HCT116 (cell line): ENCODE measurements around the gene VWA5B1. TPM values are rescaled to one million over a fixed set of nuclear protein-coding genes. Genes with fewer than 3 reads are reported as not detected.

Experiments used
- ATAC-seq: fragments of 200-7000 bp; cut with Tn5 transposase; 2 replicates; pipeline ENCODE4 v1.9.1; 2020; ENCODE audit warnings: mild to moderate bottlenecking, moderate library complexity
- BruUV-seq: library from RNA; stranded (reverse); fragments of 400-500 nt; replicated peaks from 2 replicates; lab custom pipeline; 2021; lab: Mats Ljungman, UMichigan
- CTCF ChIA-PET: fragments of 300-600 bp; sonication (Branson Sonifier 250); formaldehyde crosslinking; loops from one replicate; lab custom pipeline; 2021; ENCODE audit warnings: antibody characterized with exemption; lab: Charles Lee
- POLR2A ChIA-PET: fragments of 300-600, 350-600 bp; sonication (Branson Sonifier 250); formaldehyde crosslinking; loops from one replicate; lab custom pipeline; 2021; ENCODE audit warnings: antibody characterized with exemption; lab: Charles Lee
- RAD21 ChIA-PET, 2 experiments: fragments of 300-600 bp; sonication (Branson Sonifier 250); formaldehyde crosslinking; loops; one replicate each; lab custom pipeline; 2023; ENCODE audit warnings: low total read pairs in 2 of 2; ENCODE audit not compliant: uncharacterized antibody in 2 of 2, unreplicated experiment in 2 of 2, low non-redundant PET in 1 of 2; lab: Charles Lee
- DNase-seq: peaks from one replicate; pipeline ENCODE4 v3.0.0-alpha.2; 2010; ENCODE audit warnings: low read depth, low spot score
- H2AFZ ChIP-seq: fragments of 200-600 bp; shearing (Covaris generic), sonication (generic); 2 replicates; pipeline ENCODE4 v1.6.1; 2017; ENCODE audit warnings: low read depth, mixed run types, mixed read lengths, antibody characterized with exemption, low read length; ENCODE audit not compliant: poor library complexity, severe bottlenecking
- H3K27ac ChIP-seq: 2 replicates; pipeline ENCODE4 v1.5.1; 2012; ENCODE audit warnings: low read depth, low read length
- H3K27me3 ChIP-seq: fragments of 200-600 bp; sonication (generic); 2 replicates; pipeline ENCODE4 v1.6.1; 2016; ENCODE audit warnings: mixed run types, low read length, mixed read lengths; ENCODE audit not compliant: insufficient read depth
- H3K36me3 ChIP-seq, 2 experiments: fragments of 200-500 bp in 1 of 2; fragments of 200-600 bp in 1 of 2; sonication (Bioruptor generic) in 1 of 2; sonication (generic) in 1 of 2; 2 replicates each; pipeline versions ENCODE4 v1.5.1 to v1.6.1; 2014 to 2016; ENCODE audit warnings: low read length in 2 of 2, inconsistent platforms in 1 of 2, mixed read lengths in 1 of 2, mixed run types in 1 of 2; ENCODE audit not compliant: insufficient read depth in 2 of 2, control insufficient read depth in 1 of 2
- H3K4me1 ChIP-seq, 2 experiments: fragments of 200-600 bp in 1 of 2; sonication (generic) in 1 of 2; 2 replicates each; pipeline versions ENCODE4 v1.5.1 to v1.6.1; 2012 to 2017; ENCODE audit warnings: low read length in 2 of 2, inconsistent platforms in 1 of 2, mild to moderate bottlenecking in 1 of 2, mixed read lengths in 1 of 2, mixed run types in 1 of 2, moderate library complexity in 1 of 2; ENCODE audit not compliant: insufficient read depth in 2 of 2, control insufficient read depth in 1 of 2
- H3K4me2 ChIP-seq: fragments of 200-600 bp; sonication (generic); 2 replicates; pipeline ENCODE4 v1.6.1; 2017; ENCODE audit warnings: mixed run types, low read length, mixed read lengths
- H3K4me3 ChIP-seq, 2 experiments: fragments of 200-600 bp in 1 of 2; sonication (generic) in 1 of 2; replicated peaks in 1 of 2; 2 replicates each; pipeline ENCODE4 v1.5.1; 2011 to 2016; ENCODE audit warnings: low read length in 2 of 2, control low read depth in 1 of 2, low read depth in 1 of 2, mild to moderate bottlenecking in 1 of 2, mixed read lengths in 1 of 2, mixed run types in 1 of 2
- H3K79me2 ChIP-seq: fragments of 200-600 bp; sonication (generic); 2 replicates; pipeline ENCODE4 v1.6.1; 2017; ENCODE audit warnings: mild to moderate bottlenecking, mixed run types, low read length, moderate library complexity, mixed read lengths; ENCODE audit not compliant: insufficient read depth
- H3K9ac ChIP-seq: fragments of 200-600 bp; sonication (generic); 2 replicates; pipeline ENCODE4 v1.6.1; 2016; ENCODE audit warnings: low read length, mixed read lengths
- H3K9me2 ChIP-seq: fragments of 200-600 bp; sonication (generic), shearing (Covaris generic); 2 replicates; pipeline ENCODE4 v1.6.1; 2017; ENCODE audit warnings: mixed run types, mild to moderate bottlenecking, moderate library complexity; ENCODE audit not compliant: insufficient read depth
- H3K9me3 ChIP-seq, 2 experiments: fragments of 200-500 bp in 1 of 2; fragments of 200-600 bp in 1 of 2; sonication (Bioruptor generic) in 1 of 2; sonication (generic) in 1 of 2; 2 replicates each; pipeline ENCODE4 v1.6.1; 2014 to 2017; ENCODE audit warnings: low read length in 2 of 2, mixed read lengths in 2 of 2, inconsistent platforms in 1 of 2, low read depth in 1 of 2, mild to moderate bottlenecking in 1 of 2, mixed run types in 1 of 2, moderate library complexity in 1 of 2; ENCODE audit not compliant: control insufficient read depth in 1 of 2, insufficient read depth in 1 of 2
- H4K20me1 ChIP-seq: fragments of 200-600 bp; sonication (generic), shearing (Covaris generic); 2 replicates; pipeline ENCODE4 v1.6.1; 2017; ENCODE audit warnings: mixed run types, mild to moderate bottlenecking, moderate library complexity; ENCODE audit not compliant: insufficient read depth
- ATF3 ChIP-seq: IDR thresholded peaks from 2 replicates; pipeline ENCODE4 v1.6.1; 2012
- CEBPB ChIP-seq: IDR thresholded peaks from 2 replicates; pipeline ENCODE4 v1.6.1; 2012; ENCODE audit warnings: low read depth
- ELF1 ChIP-seq: IDR thresholded peaks from 2 replicates; pipeline ENCODE4 v1.6.1; 2012; ENCODE audit warnings: low read depth, borderline replicate concordance
- EZH2 ChIP-seq: fragments of 200-600 bp; sonication (generic); IDR thresholded peaks from 2 replicates; pipeline ENCODE4 v1.6.1; 2017; ENCODE audit warnings: antibody characterized with exemption, mixed run types
- EZH2phosphoT487 ChIP-seq: fragments of 200-600 bp; IDR thresholded peaks from 2 replicates; pipeline ENCODE4 v1.6.1; 2018; ENCODE audit warnings: antibody characterized with exemption, borderline replicate concordance
- JUND ChIP-seq: IDR thresholded peaks from 2 replicates; pipeline ENCODE4 v1.6.1; 2012
- POLR2A ChIP-seq: IDR thresholded peaks from 2 replicates; pipeline ENCODE4 v1.7.0; 2011; ENCODE audit warnings: borderline replicate concordance; ENCODE audit not compliant: insufficient read depth, insufficient read length; ENCODE audit errors: extremely low read depth
- POLR2AphosphoS5 ChIP-seq: IDR thresholded peaks from 2 replicates; pipeline ENCODE4 v1.6.1; 2011; ENCODE audit warnings: mild to moderate bottlenecking, low read depth, low read length, moderate library complexity
- RAD21 ChIP-seq: IDR thresholded peaks from 2 replicates; pipeline ENCODE4 v1.6.1; 2012; ENCODE audit warnings: low read depth, mild to moderate bottlenecking
- REST ChIP-seq: IDR thresholded peaks from 2 replicates; pipeline ENCODE4 v1.6.1; 2012; ENCODE audit warnings: low read depth
- SIN3A ChIP-seq: IDR thresholded peaks from 2 replicates; pipeline ENCODE4 v1.6.1; 2012; ENCODE audit warnings: low read depth
- SRF ChIP-seq: IDR thresholded peaks from 2 replicates; pipeline ENCODE4 v1.6.1; 2012; ENCODE audit warnings: low read depth
- YY1 ChIP-seq: IDR thresholded peaks from 2 replicates; pipeline ENCODE4 v1.6.1; 2011; ENCODE audit warnings: low read length, low read depth, moderate library complexity, mild to moderate bottlenecking; ENCODE audit not compliant: insufficient replicate concordance; ENCODE audit errors: extremely low read depth
- ZFX ChIP-seq: fragments of 450-650 bp; IDR thresholded peaks from 2 replicates; pipeline ENCODE4 v1.6.1; 2017
- ZNF274 ChIP-seq: fragments of 200-500 bp; sonication (Bioruptor generic); IDR thresholded peaks from 2 replicates; pipeline ENCODE4 v1.6.1; 2014; ENCODE audit warnings: mild to moderate bottlenecking, low read depth, low read length, inconsistent platforms
- intact Hi-C: fragments of 100-400 bp; cut with micrococcal nuclease; formaldehyde crosslinking; loops from 2 replicates; pipeline ENCODE4 v1.10.0; 2022
- total RNA-seq: library from RNA; stranded (reverse); gene quantifications from one replicate; pipeline ENCODE4 v1.2.1, GENCODE V29; 2021; ENCODE audit not compliant: unreplicated experiment

The VWA5B1 gene
- total RNA-seq, 1 experiment from 2014 or later = not detected

DNA sequence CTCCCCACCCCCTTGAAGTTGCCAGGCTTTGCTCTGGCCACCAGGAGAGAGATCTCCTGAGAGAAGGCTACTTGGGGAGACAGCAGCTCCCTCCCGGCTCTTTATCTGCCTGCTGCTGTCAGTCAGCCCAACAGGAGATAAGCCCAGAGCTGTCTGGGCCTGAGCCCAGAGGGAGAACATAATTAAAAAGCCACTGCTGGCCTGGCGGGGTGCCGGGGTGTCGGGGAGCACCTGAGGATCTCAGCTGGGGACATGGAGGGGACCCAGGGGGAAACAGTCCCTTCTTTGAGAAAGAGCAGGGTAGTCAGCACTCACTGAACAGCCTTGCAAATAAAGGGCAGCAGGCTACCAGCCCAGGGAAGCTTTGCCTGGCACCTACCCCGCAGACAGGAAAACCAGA, 17.9 kb downstream of the VWA5B1 start:
- H2AFZ ChIP-seq = no peak overlapping the region
- no peak for ATAC-seq
- no peaks in the 10 kb centered on the region for H3K9me3 ChIP-seq
- DNase-seq = no peak
- H4K20me1 ChIP-seq = no peaks in the 10 kb centered on the region
- TF ChIP-seq POLR2AphosphoS5 (no peak), ATF3 (no peak), EZH2phosphoT487 (no peak), REST (no peak), SRF (no peak), CEBPB (no peak), SIN3A (no peak), ZFX (no peak), POLR2A (no peak), ELF1 (no peak), RAD21 (no peak), ZNF274 (no peak), JUND (no peak), YY1 (no peak), EZH2 (no peak)
- no peak overlapping the region for H3K27ac ChIP-seq
- no peak overlapping the region for H3K4me3 ChIP-seq
- no peaks in the 10 kb centered on the region for H3K79me2 ChIP-seq
- intact Hi-C loops = no loop called here
- POLR2A ChIA-PET = no interaction called here
- H3K4me2 ChIP-seq = no peak overlapping the region
- H3K27me3 ChIP-seq = 0 out of 2 replicates have a peak, but pooled peaks cover 6% of the 10 kb centered on the region
- no peaks in the 10 kb centered on the region for H3K9me2 ChIP-seq
- no TSS peak for BruUV-seq
- RAD21 ChIA-PET = interaction anchor here in 1 of 2 experiments (0.6 kb wide), 1 partner anchor 96 kb away, joined by 6 read pairs; no protein-coding TSS in a partner anchor
- CTCF ChIA-PET = no interaction called here
- no peak overlapping the region for H3K9ac ChIP-seq
- H3K4me1 ChIP-seq = no peaks in the 10 kb centered on the region
- no peaks in the 10 kb centered on the region for H3K36me3 ChIP-seq
